ENCODE results near the gene CAMK2B. TPM values are rescaled to one million over a fixed set of nuclear protein-coding genes. Genes with fewer than 3 reads are reported as not detected.

CAMK2B gene
- total and polyA plus RNA-seq, 2 of the 13 experiments (the other 11 are each of a cell fraction or from before 2014, with no cell fraction given), result 0.27 to 0.48 TPM

DNA sequence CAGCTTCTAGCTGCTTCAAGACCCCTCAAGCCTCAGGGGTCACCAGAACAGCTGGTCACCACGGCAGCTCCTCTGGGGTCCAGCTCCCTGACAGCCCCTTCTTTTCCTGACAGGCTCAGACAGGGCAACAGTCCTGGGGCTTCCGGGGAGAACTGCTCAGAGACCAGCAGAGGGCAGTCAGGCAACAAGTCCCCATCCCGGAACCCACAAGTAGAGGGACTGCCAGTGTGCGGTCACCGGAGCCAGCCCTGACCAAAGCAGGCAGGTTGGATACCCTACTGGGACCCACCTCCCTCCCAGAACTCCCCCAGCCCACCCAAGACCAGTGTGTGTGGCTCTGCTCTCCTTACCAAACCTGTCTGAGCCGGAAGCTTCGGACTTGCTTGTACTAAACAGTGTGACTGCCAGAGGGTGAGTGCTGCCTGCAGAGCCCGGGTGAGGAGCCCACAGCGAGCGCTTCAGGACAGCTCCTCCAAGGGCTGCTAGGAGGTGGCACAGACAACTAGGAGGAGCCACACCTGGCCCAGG is 84.3 kb downstream of the CAMK2B start (continued):
- TF ChIP-seq ZNF607 (CRISPR knock-in tag; IDR thresholded peaks at IDR 0.05; ENCODE audit: borderline replicate concordance), result no peak
- peak; percentile 86 for TF ChIP-seq ELF1 (CRISPR knock-in tag; IDR thresholded peaks at IDR 0.05)
- TF ChIP-seq, protein P1, sequence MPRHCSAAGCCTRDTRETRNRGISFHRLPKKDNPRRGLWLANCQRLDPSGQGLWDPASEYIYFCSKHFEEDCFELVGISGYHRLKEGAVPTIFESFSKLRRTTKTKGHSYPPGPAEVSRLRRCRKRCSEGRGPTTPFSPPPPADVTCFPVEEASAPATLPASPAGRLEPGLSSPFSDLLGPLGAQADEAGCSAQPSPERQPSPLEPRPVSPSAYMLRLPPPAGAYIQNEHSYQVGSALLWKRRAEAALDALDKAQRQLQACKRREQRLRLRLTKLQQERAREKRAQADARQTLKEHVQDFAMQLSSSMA (CRISPR knock-in tag; IDR thresholded peaks at IDR 0.05), result no peak
- TF ChIP-seq, protein P2, sequence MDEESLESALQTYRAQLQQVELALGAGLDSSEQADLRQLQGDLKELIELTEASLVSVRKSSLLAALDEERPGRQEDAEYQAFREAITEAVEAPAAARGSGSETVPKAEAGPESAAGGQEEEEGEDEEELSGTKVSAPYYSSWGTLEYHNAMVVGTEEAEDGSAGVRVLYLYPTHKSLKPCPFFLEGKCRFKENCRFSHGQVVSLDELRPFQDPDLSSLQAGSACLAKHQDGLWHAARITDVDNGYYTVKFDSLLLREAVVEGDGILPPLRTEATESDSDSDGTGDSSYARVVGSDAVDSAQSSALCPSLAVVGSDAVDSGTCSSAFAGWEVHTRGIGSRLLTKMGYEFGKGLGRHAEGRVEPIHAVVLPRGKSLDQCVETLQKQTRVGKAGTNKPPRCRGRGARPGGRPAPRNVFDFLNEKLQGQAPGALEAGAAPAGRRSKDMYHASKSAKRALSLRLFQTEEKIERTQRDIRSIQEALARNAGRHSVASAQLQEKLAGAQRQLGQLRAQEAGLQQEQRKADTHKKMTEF (CRISPR knock-in tag; IDR thresholded peaks at IDR 0.05), result 0 out of 2 replicates have a peak, but pooled peaks have one; percentile 26
- no peak for TF ChIP-seq PRMT3 (CRISPR knock-in tag; IDR thresholded peaks at IDR 0.05; ENCODE audit: borderline replicate concordance, low read depth)
- peak; percentile 50; the same call in 1 of the 2 replicates for TF ChIP-seq ZNF121 (CRISPR knock-in tag; IDR thresholded peaks at IDR 0.05)
- no peak for TF ChIP-seq NR1H2 (CRISPR knock-in tag; IDR thresholded peaks at IDR 0.05; ENCODE audit: borderline replicate concordance, low read depth)
- TF ChIP-seq TOPORS (CRISPR knock-in tag; IDR thresholded peaks at IDR 0.05), result no peak
- TF ChIP-seq, protein P3, sequence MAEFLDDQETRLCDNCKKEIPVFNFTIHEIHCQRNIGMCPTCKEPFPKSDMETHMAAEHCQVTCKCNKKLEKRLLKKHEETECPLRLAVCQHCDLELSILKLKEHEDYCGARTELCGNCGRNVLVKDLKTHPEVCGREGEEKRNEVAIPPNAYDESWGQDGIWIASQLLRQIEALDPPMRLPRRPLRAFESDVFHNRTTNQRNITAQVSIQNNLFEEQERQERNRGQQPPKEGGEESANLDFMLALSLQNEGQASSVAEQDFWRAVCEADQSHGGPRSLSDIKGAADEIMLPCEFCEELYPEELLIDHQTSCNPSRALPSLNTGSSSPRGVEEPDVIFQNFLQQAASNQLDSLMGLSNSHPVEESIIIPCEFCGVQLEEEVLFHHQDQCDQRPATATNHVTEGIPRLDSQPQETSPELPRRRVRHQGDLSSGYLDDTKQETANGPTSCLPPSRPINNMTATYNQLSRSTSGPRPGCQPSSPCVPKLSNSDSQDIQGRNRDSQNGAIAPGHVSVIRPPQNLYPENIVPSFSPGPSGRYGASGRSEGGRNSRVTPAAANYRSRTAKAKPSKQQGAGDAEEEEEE (CRISPR knock-in tag; IDR thresholded peaks at IDR 0.05; ENCODE audit: borderline replicate concordance), result no peak
- TF ChIP-seq, protein P4, sequence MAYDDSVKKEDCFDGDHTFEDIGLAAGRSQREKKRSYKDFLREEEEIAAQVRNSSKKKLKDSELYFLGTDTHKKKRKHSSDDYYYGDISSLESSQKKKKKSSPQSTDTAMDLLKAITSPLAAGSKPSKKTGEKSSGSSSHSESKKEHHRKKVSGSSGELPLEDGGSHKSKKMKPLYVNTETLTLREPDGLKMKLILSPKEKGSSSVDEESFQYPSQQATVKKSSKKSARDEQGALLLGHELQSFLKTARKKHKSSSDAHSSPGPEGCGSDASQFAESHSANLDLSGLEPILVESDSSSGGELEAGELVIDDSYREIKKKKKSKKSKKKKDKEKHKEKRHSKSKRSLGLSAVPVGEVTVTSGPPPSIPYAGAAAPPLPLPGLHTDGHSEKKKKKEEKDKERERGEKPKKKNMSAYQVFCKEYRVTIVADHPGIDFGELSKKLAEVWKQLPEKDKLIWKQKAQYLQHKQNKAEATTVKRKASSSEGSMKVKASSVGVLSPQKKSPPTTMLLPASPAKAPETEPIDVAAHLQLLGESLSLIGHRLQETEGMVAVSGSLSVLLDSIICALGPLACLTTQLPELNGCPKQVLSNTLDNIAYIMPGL (CRISPR knock-in tag; IDR thresholded peaks at IDR 0.05; ENCODE audit: borderline replicate concordance in 1 of 2, low read depth in 1 of 2), result peak; percentile 57 to 81; a peak in 2 of 4 replicates
- no peak for TF ChIP-seq EZH2 (conservative IDR thresholded peaks at IDR 0.05; ENCODE audit: low read depth, low read length)
- 0 out of 2 replicates have a peak, but pooled peaks have one; percentile 23 for TF ChIP-seq ZNF256 (CRISPR knock-in tag; conservative IDR thresholded peaks at IDR 0.05)
- no peak for TF ChIP-seq SRSF9 (IDR thresholded peaks at IDR 0.05; ENCODE audit: borderline replicate concordance, insufficient read depth, low read depth, low read length, poor library complexity, severe bottlenecking)
- TF ChIP-seq, protein P5, sequence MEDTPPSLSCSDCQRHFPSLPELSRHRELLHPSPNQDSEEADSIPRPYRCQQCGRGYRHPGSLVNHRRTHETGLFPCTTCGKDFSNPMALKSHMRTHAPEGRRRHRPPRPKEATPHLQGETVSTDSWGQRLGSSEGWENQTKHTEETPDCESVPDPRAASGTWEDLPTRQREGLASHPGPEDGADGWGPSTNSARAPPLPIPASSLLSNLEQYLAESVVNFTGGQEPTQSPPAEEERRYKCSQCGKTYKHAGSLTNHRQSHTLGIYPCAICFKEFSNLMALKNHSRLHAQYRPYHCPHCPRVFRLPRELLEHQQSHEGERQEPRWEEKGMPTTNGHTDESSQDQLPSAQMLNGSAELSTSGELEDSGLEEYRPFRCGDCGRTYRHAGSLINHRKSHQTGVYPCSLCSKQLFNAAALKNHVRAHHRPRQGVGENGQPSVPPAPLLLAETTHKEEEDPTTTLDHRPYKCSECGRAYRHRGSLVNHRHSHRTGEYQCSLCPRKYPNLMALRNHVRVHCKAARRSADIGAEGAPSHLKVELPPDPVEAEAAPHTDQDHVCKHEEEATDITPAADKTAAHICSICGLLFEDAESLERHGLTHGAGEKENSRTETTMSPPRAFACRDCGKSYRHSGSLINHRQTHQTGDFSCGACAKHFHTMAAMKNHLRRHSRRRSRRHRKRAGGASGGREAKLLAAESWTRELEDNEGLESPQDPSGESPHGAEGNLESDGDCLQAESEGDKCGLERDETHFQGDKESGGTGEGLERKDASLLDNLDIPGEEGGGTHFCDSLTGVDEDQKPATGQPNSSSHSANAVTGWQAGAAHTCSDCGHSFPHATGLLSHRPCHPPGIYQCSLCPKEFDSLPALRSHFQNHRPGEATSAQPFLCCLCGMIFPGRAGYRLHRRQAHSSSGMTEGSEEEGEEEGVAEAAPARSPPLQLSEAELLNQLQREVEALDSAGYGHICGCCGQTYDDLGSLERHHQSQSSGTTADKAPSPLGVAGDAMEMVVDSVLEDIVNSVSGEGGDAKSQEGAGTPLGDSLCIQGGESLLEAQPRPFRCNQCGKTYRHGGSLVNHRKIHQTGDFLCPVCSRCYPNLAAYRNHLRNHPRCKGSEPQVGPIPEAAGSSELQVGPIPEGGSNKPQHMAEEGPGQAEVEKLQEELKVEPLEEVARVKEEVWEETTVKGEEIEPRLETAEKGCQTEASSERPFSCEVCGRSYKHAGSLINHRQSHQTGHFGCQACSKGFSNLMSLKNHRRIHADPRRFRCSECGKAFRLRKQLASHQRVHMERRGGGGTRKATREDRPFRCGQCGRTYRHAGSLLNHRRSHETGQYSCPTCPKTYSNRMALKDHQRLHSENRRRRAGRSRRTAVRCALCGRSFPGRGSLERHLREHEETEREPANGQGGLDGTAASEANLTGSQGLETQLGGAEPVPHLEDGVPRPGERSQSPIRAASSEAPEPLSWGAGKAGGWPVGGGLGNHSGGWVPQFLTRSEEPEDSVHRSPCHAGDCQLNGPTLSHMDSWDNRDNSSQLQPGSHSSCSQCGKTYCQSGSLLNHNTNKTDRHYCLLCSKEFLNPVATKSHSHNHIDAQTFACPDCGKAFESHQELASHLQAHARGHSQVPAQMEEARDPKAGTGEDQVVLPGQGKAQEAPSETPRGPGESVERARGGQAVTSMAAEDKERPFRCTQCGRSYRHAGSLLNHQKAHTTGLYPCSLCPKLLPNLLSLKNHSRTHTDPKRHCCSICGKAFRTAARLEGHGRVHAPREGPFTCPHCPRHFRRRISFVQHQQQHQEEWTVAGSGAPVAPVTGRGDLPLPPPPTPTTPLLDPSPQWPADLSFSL (CRISPR knock-in tag; IDR thresholded peaks at IDR 0.05), result no peak
- TF ChIP-seq BRD4 (CRISPR knock-in tag; IDR thresholded peaks at IDR 0.05), result no peak
- TF ChIP-seq, protein P6, sequence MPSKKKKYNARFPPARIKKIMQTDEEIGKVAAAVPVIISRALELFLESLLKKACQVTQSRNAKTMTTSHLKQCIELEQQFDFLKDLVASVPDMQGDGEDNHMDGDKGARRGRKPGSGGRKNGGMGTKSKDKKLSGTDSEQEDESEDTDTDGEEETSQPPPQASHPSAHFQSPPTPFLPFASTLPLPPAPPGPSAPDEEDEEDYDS (CRISPR knock-in tag; IDR thresholded peaks at IDR 0.05), result no peak
